IPS-18c (cell line): ENCODE measurements around the gene THSD7B.
"Not testable (repeated sequence)": the region's sequence is repeated elsewhere in the genome, so short reads cannot be mapped to it uniquely, and the experiment has no call there.

Experiments used
- H3K4me3 ChIP-seq: 2 replicates; pipeline ENCODE4 v1.7.0; 2013; ENCODE audit warnings: low read depth, mild to moderate bottlenecking, low read length, moderate library complexity; ENCODE audit not compliant: insufficient read depth
- H3K9me3 ChIP-seq: one replicate; pipeline ENCODE4 v1.6.1; 2013; ENCODE audit warnings: mild to moderate bottlenecking, low read length, moderate library complexity; ENCODE audit not compliant: control insufficient read depth, insufficient read depth

The THSD7B gene

GRCh38 chr2:137051778-137052398 is 286.5 kb downstream of the THSD7B start:
- Histone ChIP-seq H3K9me3 (no peaks in the 10 kb centered on the region), H3K4me3 (no peak overlapping the region)

DNA sequence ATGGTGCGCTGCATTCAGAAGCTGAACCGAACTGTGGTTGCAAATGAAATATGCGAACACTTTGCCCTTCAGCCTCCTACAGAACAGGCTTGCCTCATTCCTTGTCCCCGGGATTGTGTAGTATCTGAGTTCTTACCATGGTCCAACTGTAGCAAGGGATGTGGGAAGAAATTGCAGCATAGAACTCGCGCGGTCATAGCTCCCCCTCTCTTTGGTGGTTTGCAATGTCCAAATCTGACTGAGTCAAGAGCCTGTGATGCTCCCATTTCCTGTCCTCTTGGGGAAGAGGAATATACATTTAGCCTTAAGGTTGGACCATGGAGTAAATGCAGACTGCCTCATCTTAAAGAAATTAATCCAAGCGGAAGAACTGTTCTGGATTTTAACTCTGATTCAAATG is 291.4 kb downstream of the THSD7B start:
- no peak overlapping the region for H3K4me3 ChIP-seq
- H3K9me3 ChIP-seq = no peaks in the 10 kb centered on the region

GRCh38 chr2:137076111-137076765 is 310.9 kb downstream of the THSD7B start:
- H3K9me3 ChIP-seq, H3K4me3 ChIP-seq: not testable (repeated sequence)

- Histone ChIP-seq H3K4me3 (no peak overlapping the region), H3K9me3 (no peaks in the 10 kb centered on the region)
Measured at GRCh38 chr2:137091704-137092103, 326.4 kb downstream of the THSD7B start.

- H3K9me3 ChIP-seq = no peaks in the 10 kb centered on the region
- H3K4me3 ChIP-seq = no peak overlapping the region
Measured at GRCh38 chr2:137093116-137093515, 327.8 kb downstream of the THSD7B start.

GRCh38 chr2:137096187-137096586 is 330.8 kb downstream of the THSD7B start:
- Histone ChIP-seq H3K9me3 (no peaks in the 10 kb centered on the region), H3K4me3 (no peak overlapping the region)

- no peak overlapping the region for H3K4me3 ChIP-seq
- no peaks in the 10 kb centered on the region for H3K9me3 ChIP-seq
Measured at GRCh38 chr2:137096693-137097092, 331.3 kb downstream of the THSD7B start.

DNA sequence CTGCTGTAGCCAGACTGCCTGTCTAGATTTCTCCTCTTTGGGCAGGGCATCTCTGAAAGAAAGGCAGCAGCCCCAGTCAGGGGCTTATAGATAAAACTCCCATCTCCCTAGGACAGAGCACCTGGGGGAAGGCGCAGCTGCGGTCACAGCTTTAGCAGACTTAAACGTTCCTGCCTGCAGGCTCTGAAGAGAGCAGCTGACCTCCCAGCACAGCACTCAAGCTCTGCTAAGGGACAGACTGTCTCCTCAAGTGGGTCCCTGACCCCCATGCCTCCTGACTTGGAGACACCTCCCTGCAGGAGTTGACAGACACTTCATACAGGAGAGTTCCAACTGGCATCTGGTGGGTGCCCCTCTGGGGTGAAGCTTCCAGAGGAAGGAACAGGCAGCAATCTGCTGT is 336.5 kb downstream of the THSD7B start:
- not testable (repeated sequence) for H3K9me3 ChIP-seq, H3K4me3 ChIP-seq

- H3K4me3 ChIP-seq = no peak overlapping the region
- no peaks in the 10 kb centered on the region for H3K9me3 ChIP-seq
Measured at GRCh38 chr2:137107904-137108303, 342.6 kb downstream of the THSD7B start.

- Histone ChIP-seq H3K4me3 (no peak overlapping the region), H3K9me3 (no peaks in the 10 kb centered on the region)
Measured at GRCh38 chr2:137111896-137112295, 346.6 kb downstream of the THSD7B start.

DNA sequence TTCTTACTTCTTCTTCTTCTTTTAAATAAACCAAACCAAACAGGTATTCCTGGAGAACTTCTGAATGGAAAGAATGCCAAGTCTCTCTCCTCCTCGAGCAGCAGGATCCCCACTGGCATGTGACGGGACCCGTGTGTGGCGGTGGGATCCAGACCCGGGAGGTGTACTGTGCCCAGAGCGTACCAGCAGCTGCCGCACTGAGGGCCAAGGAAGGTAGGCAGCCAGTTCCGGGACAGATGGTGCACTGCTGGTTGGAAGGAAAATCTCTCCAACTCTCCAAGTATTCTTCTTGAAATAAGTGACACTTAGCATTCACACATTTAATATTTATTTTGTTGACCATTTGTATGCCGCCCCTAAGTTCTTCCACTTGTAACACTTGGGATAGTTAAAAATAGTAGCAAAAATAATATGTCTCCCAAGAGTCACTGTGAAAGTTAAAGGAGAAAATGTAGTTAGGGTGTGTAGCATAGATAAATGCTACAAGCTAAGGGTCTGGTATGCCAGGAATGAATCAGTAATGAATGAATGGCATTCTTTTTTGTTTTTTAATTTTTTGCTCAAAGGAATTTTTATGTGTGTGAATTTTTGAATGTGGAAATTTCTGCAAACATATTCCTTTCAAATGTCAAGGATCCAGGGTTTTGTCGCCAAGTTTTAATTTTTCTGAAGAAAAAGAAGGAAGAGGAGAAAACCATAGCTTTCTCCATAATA is 349.9 kb downstream of the THSD7B start:
- Histone ChIP-seq H3K9me3 (no peaks in the 10 kb centered on the region), H3K4me3 (no peak overlapping the region)

GRCh38 chr2:137115795-137116089 is 350.4 kb downstream of the THSD7B start:
- no peaks in the 10 kb centered on the region for H3K9me3 ChIP-seq
- no peak overlapping the region for H3K4me3 ChIP-seq

DNA sequence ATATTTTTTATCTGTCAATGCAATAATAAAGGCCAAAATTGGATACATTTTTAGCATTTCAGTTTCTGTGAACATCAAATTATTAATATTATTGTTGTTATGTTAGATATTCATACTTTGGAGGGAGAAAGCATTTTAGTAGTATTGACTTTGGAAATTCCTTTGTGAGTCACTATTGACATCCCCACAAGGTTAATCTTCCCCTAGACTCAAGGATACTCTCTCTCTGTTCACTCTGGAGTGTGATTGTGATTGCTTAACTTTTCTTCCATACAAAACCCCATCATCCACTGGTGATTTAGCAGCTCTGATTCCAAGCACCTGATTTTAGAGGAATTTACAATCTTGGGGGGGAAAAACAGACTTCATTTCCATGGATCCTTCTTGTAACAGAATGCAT is 352.0 kb downstream of the THSD7B start:
- no peaks in the 10 kb centered on the region for H3K9me3 ChIP-seq
- no peak overlapping the region for H3K4me3 ChIP-seq

GRCh38 chr2:137118140-137118539 is 352.8 kb downstream of the THSD7B start:
- Histone ChIP-seq H3K9me3 (no peaks in the 10 kb centered on the region), H3K4me3 (no peak overlapping the region)

DNA sequence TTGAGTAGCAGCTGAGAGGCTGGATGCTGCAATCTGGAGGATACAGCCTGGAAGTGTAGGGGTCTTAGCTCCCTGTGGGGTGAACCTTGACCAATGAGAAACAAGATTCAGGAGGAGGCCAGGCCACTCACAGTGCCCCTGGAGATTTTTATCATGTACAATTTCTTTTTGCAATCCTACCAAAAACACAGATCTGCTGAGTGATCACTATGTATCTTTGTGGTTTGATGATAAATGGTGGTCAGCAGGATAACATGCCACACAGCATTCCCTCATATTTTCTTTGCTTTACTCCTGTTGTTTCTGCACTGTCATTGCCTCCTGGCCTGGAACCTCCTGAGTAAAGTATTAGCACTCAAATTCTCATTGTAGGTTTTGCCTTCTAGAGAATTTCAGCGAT is 357.9 kb downstream of the THSD7B start:
- Histone ChIP-seq H3K9me3 (no peaks in the 10 kb centered on the region), H3K4me3 (no peak overlapping the region)

DNA sequence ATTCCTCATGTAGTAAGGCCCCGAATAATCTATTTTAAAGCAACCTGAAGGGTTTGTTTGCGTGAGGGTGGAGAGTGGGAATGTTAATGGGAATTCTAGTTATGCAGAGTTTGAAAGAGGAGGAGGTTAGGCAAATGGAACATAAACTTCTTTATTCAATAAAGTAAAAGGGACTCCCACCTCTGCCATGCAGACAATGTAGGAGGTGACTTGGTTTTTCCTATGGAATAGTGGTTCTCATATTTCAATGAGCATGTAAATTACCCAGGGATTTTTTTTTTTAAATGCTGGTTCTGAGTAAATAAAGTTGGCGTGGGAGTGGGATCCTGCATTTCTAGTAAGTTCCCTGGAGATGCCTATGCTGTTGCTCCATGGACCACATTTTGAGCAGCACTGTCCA is 367.9 kb downstream of the THSD7B start:
- no peaks in the 10 kb centered on the region for H3K9me3 ChIP-seq
- H3K4me3 ChIP-seq = no peak overlapping the region

DNA sequence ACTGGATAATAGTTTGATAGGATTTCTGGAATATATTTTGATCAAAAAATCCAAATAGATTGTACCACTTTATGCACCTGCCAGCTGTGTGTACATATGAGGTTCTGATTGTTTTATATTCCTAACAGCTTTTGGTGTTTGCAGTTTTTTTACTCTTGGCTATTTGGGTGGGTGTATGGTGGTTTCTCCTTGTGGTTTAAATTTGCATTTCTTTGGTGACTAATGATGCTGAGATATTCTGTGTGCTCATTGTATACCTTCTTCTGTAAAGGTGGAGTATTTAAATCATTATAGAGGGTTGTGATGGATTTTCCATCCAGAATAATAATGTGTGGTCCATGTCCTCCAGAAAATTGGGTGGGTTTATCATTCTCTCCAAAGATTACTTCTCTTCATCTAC is 372.9 kb downstream of the THSD7B start:
- no peaks in the 10 kb centered on the region for H3K9me3 ChIP-seq
- no peak overlapping the region for H3K4me3 ChIP-seq

- Histone ChIP-seq H3K9me3 (no peaks in the 10 kb centered on the region), H3K4me3 (no peak overlapping the region)
Measured at GRCh38 chr2:137151731-137152130, 386.4 kb downstream of the THSD7B start.
